ENCODE results near the gene SMCO3. TPM values are rescaled to one million over a fixed set of nuclear protein-coding genes. Genes with fewer than 3 reads are reported as not detected.
"Not testable (repeated sequence)": the region's sequence is repeated elsewhere in the genome, so short reads cannot be mapped to it uniquely, and the experiment has no call there.

Gene SMCO3
- total RNA-seq, 1 experiment from 2014 or later: not detected

DNA sequence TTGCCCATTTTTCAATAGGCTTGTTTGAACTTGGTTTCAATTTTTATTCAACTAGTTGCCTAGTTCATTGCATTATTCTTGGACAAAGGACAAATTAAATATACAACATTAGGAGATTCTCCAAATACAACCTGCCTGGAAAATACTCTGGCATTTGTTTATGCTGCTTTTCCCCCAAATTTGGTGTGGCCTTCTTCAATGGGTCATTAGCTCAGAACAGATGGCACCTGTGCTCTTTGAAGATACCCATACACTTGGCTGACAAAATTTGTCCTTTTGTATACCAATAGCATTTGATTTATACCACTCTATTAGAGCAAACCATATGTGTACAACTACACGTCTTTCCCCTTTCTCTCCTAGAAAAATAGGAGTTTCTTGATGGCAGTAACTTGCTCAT lies 46.4 kb downstream of the SMCO3 start:
- Histone ChIP-seq H3K79me2 (ENCODE audit: low read length) (peaks cover 29% of the 10 kb centered on the region), H3F3A (ENCODE audit: low read length, unreplicated experiment) (no peaks in the 10 kb centered on the region), H3K27ac (ENCODE audit: low read length) (no peak overlapping the region), H4K20me1 (ENCODE audit: low read length) (no peaks in the 10 kb centered on the region; the same call in 1 of the 2 replicates), H3K9me3 (ENCODE audit: low read length) (no peaks in the 10 kb centered on the region), H3K4me2 (ENCODE audit: low read length) (peak overlapping the region; percentile 95; the same call in 1 of the 2 replicates), H3K9ac (ENCODE audit: low read length) (no peak overlapping the region), H2AFZ (ENCODE audit: low read length) (no peak overlapping the region), H3K27me3 (ENCODE audit: low read length) (no peaks in the 10 kb centered on the region), H3K9me2 (replicated peaks; ENCODE audit: low read length) (no peaks in the 10 kb centered on the region), H3K36me3 (ENCODE audit: low read depth, low read length) (no peaks in the 10 kb centered on the region), H3K4me1 (ENCODE audit: insufficient read depth, low read length) (peaks cover 16% of the 10 kb centered on the region), H3K4me3 (ENCODE audit: low read length) (no peak overlapping the region)
- no TSS peak for BruUV-seq (replicated peaks)
- intact Hi-C loops (cut with micrococcal nuclease): no loop called here
- no peak for TF ChIP-seq EZH2phosphoT487 (IDR thresholded peaks at IDR 0.05; ENCODE audit: borderline replicate concordance, low read length)
- no peak for TF ChIP-seq EZH2 (IDR thresholded peaks at IDR 0.05; ENCODE audit: low read length, unreplicated experiment)
- TF ChIP-seq, protein P1, sequence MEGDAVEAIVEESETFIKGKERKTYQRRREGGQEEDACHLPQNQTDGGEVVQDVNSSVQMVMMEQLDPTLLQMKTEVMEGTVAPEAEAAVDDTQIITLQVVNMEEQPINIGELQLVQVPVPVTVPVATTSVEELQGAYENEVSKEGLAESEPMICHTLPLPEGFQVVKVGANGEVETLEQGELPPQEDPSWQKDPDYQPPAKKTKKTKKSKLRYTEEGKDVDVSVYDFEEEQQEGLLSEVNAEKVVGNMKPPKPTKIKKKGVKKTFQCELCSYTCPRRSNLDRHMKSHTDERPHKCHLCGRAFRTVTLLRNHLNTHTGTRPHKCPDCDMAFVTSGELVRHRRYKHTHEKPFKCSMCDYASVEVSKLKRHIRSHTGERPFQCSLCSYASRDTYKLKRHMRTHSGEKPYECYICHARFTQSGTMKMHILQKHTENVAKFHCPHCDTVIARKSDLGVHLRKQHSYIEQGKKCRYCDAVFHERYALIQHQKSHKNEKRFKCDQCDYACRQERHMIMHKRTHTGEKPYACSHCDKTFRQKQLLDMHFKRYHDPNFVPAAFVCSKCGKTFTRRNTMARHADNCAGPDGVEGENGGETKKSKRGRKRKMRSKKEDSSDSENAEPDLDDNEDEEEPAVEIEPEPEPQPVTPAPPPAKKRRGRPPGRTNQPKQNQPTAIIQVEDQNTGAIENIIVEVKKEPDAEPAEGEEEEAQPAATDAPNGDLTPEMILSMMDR (conservative IDR thresholded peaks at IDR 0.05; ENCODE audit: low read depth, low read length): no peak
- POLR2A ChIA-PET (ENCODE audit: unreplicated experiment): no interaction called here
- ATAC-seq (no peak), DNase-seq (no peak)
- CTCF ChIA-PET: no interaction called here

DNA sequence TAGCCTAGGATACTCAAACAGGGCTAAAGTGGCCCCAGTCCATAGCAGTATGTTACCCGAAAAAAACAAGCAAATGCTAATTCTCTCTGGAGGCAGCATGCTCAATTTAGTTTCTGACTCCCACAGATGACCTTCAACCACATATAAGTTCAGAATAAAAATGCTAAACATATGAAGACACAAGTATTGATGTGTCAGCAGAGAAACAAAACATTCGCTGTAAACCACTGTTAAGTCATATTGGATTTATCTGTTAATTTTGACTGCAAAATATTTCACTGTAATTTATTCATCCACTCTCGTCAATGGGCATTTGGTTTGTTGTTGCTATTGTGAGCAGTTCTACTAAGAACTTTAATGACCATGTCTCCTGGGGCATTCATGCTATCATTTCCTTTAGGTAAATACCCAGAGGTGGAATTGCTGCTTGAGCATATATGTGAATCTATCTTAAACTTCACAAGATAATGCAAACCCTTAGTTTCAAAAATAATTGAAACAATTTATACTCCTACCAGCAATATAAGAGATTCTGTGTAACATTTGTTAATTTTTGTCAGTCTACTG lies 47.2 kb downstream of the SMCO3 start:
- no peak overlapping the region for H3K4me2 ChIP-seq (ENCODE audit: low read length)
- H3K27ac ChIP-seq (ENCODE audit: low read length): no peak overlapping the region
- H2AFZ ChIP-seq (ENCODE audit: low read length): no peak overlapping the region
- ChIA-PET CTCF (no interaction called here), POLR2A (ENCODE audit: unreplicated experiment) (no interaction called here)
- no peaks in the 10 kb centered on the region for H3K36me3 ChIP-seq (ENCODE audit: low read depth, low read length)
- H3K79me2 ChIP-seq (ENCODE audit: low read length): peaks cover 29% of the 10 kb centered on the region
- H3K9me3 ChIP-seq (ENCODE audit: low read length): no peaks in the 10 kb centered on the region
- no TSS peak for BruUV-seq (replicated peaks)
- H3K4me1 ChIP-seq (ENCODE audit: insufficient read depth, low read length): peaks cover 13% of the 10 kb centered on the region
- no peak overlapping the region for H3K9ac ChIP-seq (ENCODE audit: low read length)
- TF ChIP-seq EZH2phosphoT487 (IDR thresholded peaks at IDR 0.05; ENCODE audit: borderline replicate concordance, low read length) (no peak), EZH2 (IDR thresholded peaks at IDR 0.05; ENCODE audit: low read length, unreplicated experiment) (no peak)
- TF ChIP-seq, protein P1 (conservative IDR thresholded peaks at IDR 0.05; ENCODE audit: low read depth, low read length): no peak
- intact Hi-C loops (cut with micrococcal nuclease): no loop called here
- no peak for DNase-seq
- no peak for ATAC-seq
- no peaks in the 10 kb centered on the region; the same call in 1 of the 2 replicates for H4K20me1 ChIP-seq (ENCODE audit: low read length)
- no peaks in the 10 kb centered on the region for H3K9me2 ChIP-seq (replicated peaks; ENCODE audit: low read length)
- H3K27me3 ChIP-seq (ENCODE audit: low read length): no peaks in the 10 kb centered on the region
- no peak overlapping the region for H3K4me3 ChIP-seq (ENCODE audit: low read length)
- no peaks in the 10 kb centered on the region for H3F3A ChIP-seq (ENCODE audit: low read length, unreplicated experiment)

DNA sequence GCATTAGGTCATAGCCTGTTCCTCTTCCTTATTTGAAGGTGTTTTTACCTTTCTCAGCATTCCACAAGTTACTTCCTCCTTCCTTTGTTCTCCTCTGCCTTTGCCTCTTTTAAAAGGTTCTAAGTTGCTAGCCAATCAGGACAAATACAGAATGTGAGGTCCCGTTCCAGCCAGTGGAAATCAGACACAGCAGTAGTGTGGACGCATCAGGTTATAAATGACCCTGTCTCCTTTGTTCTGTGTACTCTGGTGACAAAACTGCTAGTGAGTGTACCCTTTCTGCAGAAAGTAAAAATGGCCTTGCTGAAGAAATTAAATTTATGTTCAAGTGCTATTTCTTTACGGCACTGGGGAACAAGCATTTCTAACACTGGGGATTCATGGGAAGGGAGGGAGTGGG lies 48.0 kb downstream of the SMCO3 start:
- ATAC-seq; H3K36me3 ChIP-seq (ENCODE audit: low read depth, low read length); BruUV-seq (replicated peaks); H3K9me3 ChIP-seq (ENCODE audit: low read length); H3K9me2 ChIP-seq (replicated peaks; ENCODE audit: low read length); H3K4me3 ChIP-seq (ENCODE audit: low read length); intact Hi-C loops (cut with micrococcal nuclease); H3K4me2 ChIP-seq (ENCODE audit: low read length); H2AFZ ChIP-seq (ENCODE audit: low read length); H4K20me1 ChIP-seq (ENCODE audit: low read length); H3F3A ChIP-seq (ENCODE audit: low read length, unreplicated experiment); CTCF ChIA-PET; POLR2A ChIA-PET (ENCODE audit: unreplicated experiment); H3K27ac ChIP-seq (ENCODE audit: low read length); H3K27me3 ChIP-seq (ENCODE audit: low read length); H3K9ac ChIP-seq (ENCODE audit: low read length); DNase-seq: not testable (repeated sequence)
- peaks cover 29% of the 10 kb centered on the region for H3K79me2 ChIP-seq (ENCODE audit: low read length)
- peaks cover 11% of the 10 kb centered on the region; the same call in 1 of the 2 replicates for H3K4me1 ChIP-seq (ENCODE audit: insufficient read depth, low read length)
